HAP-1 (cell line): ENCODE data around the gene RNF138.
"Not testable (repeated sequence)": the region's sequence is repeated elsewhere in the genome, so short reads cannot be mapped to it uniquely, and the experiment has no call there.

Experiments used
- DNase-seq, 2 experiments: peaks; one replicate each; pipeline ENCODE4 v3.0.0-alpha.2; 2016 to 2020; ENCODE audit warnings: low spot score in 2 of 2
- H3K27me3 ChIP-seq: fragments of 250-450 bp; sonication (Bioruptor Pico); 2 replicates; pipeline ENCODE4 v1.5.1; 2020; ENCODE audit warnings: low read depth, mild to moderate bottlenecking, moderate library complexity
- H3K36me3 ChIP-seq: fragments of 250-450 bp; sonication (Bioruptor Pico); replicated peaks from 2 replicates; pipeline ENCODE4 v1.5.1; 2020; ENCODE audit warnings: mild to moderate bottlenecking
- H3K4me1 ChIP-seq: fragments of 250-450 bp; sonication (Bioruptor Pico); 2 replicates; pipeline ENCODE4 v1.5.1; 2020; ENCODE audit warnings: mild to moderate bottlenecking
- H3K4me3 ChIP-seq: fragments of 250-450 bp; sonication (Bioruptor Pico); 2 replicates; pipeline ENCODE4 v1.5.1; 2020; ENCODE audit warnings: mild to moderate bottlenecking, moderate library complexity
- H3K9me3 ChIP-seq: fragments of 250-450 bp; sonication (Bioruptor Pico); 2 replicates; pipeline ENCODE4 v1.5.1; 2020; ENCODE audit warnings: mild to moderate bottlenecking, moderate library complexity
- in situ Hi-C: fragments of 300-500 bp; cut with MboI; formaldehyde crosslinking; loops from 3 replicates; pipeline ENCODE4 v1.14.3; 2020; ENCODE audit warnings: low sequenced_read_pairs, inconsistent platforms, mixed read lengths

The RNF138 gene

DNA sequence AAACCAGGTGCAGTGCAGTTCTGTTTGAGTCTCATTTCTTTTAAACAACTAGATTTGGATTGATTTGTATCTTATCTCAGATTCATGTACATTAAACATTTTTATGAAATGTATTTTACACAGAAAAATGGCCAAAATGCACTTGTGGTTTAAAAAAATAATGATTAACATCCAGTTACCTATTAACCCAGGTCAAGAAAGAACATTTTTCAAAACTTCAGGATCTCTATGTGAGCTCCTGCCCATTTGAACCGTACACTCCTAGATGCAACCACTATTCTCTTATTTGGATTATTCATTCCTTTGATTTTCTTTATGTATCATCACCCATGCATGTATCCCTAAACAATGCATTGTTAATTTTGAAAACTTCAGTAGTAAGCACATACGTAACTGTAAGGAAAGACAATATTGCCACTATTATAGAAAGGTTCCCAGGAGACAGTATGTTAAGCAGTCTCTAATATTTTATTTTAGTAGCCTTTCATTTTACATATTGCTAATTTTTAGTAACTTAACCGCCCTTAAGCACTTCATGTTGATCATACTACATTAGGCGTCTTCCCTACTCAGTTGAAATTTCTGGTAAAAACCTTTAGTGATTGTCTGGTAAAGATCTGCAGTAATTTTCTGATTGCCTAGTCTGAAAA is 22.7 kb downstream of the RNF138 start:
- no peak for DNase-seq

DNA sequence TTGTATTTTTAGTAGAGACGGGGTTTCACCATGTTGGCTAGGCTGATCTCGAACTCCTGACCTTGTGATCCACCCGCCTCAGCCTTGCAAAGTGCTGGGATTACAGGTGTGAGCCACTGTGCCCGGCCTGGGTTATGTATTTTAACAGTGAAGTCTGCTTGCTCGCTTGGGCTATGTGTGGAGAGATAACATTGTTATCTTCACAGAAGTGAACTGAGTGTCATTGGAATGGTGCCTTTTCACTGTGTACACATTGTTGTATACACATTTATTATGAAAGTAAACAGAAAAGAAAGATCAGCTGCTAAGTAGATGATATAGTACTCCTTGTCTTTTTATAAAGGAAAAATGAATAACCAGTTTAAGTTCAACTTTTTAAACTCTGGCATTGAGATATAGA is 30.4 kb downstream of the RNF138 start:
- Histone ChIP-seq H3K9me3 (no peaks in the 10 kb centered on the region), H3K27me3 (no peaks in the 10 kb centered on the region), H3K36me3 (peaks cover 25% of the 10 kb centered on the region), H3K4me1 (no peaks in the 10 kb centered on the region), H3K4me3 (no peak overlapping the region)
- no peak for DNase-seq
- in situ Hi-C loops: no loop called here

More for the DNA sequence above, 22.7 kb downstream of the RNF138 start:
- Histone ChIP-seq H3K9me3 (no peaks in the 10 kb centered on the region), H3K36me3 (peaks cover 34% of the 10 kb centered on the region), H3K27me3 (no peaks in the 10 kb centered on the region), H3K4me1 (no peaks in the 10 kb centered on the region), H3K4me3 (no peak overlapping the region)
- in situ Hi-C loops: no loop called here

DNA sequence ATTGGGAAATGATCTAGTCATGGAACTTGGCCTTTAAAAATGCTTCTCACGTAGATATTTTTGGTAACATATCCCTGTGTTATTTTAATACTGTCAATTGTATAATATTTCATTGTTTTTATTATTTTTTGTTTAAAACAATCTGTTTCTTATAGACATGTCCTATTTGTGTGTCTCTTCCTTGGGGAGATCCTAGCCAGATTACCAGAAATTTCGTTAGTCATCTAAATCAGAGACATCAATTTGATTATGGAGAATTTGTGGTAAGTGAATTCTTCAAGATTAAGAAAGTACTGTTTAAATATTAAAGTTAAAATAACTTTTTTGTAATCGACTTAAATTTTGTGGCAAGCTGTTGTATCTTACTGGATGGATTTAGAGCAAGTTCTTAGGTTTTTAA is 34.9 kb downstream of the RNF138 start:
- no peak for DNase-seq
- peaks cover 29% of the 10 kb centered on the region for H3K36me3 ChIP-seq
- in situ Hi-C loops: no loop called here
- no peaks in the 10 kb centered on the region for H3K4me1 ChIP-seq
- no peaks in the 10 kb centered on the region; the same call in 1 of the 2 replicates for H3K27me3 ChIP-seq
- no peaks in the 10 kb centered on the region for H3K9me3 ChIP-seq
- H3K4me3 ChIP-seq: no peak overlapping the region

DNA sequence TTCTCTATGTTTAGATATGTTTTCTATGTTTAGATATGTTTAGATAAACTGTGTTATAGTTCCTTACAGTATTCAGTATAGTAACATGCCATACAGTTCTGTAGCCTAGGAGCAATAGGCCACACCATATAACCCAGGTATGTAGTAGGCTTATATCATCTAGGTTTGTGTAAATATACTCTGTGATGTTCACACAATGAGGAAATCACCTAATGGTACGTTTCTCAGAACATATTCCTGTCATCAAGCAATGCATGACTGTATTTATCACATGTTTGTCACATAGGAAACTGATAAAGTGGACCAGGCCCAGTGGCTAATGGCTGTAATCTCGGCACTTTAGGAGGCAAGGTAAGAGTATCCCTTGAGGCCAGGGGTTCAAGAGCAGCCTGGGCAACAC is 44.0 kb downstream of the RNF138 start:
- Histone ChIP-seq H3K4me3 (no peak overlapping the region), H3K9me3 (no peaks in the 10 kb centered on the region), H3K27me3 (no peaks in the 10 kb centered on the region; the same call in 1 of the 2 replicates), H3K4me1 (no peaks in the 10 kb centered on the region), H3K36me3 (peaks cover 5% of the 10 kb centered on the region)
- in situ Hi-C loops: no loop called here
- DNase-seq: no peak

DNA sequence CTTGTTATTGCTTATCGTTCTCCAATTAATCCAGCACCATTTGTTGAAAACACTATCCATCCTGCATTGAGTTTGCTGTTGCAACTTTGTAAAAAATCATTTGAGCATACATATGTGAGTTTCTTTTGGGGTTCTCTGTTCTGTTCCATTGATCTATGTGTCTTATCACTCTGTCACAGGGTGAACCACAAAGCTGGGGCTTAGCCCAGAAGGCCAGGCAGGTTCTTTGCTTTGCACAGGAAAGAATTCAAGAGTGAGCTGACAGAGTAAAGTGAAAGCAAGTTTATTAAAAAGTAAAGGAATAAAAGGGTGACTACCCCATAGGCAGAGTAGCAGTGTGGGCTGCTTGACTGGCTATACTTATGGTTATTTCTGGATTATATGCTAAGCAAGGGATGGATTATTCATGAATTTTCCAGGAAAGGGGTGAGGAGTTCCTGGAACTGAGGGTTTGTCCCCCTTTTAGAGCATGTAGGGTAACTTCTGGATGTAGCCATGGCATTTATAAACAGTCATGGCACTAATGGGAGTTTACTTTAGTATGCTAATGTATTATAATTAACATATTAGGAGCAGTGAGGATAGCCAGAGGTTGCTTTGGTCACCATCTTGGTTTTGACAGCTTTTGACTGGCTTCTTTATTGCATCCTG is 46.8 kb downstream of the RNF138 start:
- no peaks in the 10 kb centered on the region for H3K9me3 ChIP-seq
- no peaks in the 10 kb centered on the region for H3K4me1 ChIP-seq
- no peak for DNase-seq
- no peaks in the 10 kb centered on the region for H3K27me3 ChIP-seq
- no peak overlapping the region for H3K4me3 ChIP-seq
- no peaks in the 10 kb centered on the region for H3K36me3 ChIP-seq
- in situ Hi-C loops: no loop called here

DNA sequence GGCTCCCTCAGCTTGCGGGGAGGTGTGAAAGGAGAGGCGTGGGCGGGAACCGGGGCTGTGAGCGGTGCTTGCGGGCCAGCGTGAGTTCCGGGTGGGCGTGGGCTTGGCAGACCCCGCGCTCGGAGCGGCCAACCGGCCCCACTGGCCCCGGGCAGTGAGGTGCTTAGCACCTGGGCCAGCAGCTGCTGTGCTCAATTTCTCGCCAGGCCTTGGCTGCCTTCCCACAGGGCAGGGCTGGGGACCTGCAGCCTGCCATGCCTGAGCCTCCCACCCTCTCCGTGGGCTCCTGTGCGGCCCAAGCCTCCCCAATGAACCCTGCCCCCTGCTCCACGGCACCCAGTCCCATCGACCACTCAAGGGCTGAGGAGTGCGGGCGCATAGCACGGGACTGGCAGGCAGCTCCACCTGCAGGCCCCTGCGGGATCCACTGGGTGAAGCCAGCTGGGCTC is 48.2 kb downstream of the RNF138 start:
- in situ Hi-C loops: no loop called here
- Histone ChIP-seq H3K4me3 (no peak overlapping the region), H3K9me3 (no peaks in the 10 kb centered on the region), H3K27me3 (no peaks in the 10 kb centered on the region), H3K4me1 (no peaks in the 10 kb centered on the region), H3K36me3 (no peaks in the 10 kb centered on the region)
- DNase-seq: no peak

DNA sequence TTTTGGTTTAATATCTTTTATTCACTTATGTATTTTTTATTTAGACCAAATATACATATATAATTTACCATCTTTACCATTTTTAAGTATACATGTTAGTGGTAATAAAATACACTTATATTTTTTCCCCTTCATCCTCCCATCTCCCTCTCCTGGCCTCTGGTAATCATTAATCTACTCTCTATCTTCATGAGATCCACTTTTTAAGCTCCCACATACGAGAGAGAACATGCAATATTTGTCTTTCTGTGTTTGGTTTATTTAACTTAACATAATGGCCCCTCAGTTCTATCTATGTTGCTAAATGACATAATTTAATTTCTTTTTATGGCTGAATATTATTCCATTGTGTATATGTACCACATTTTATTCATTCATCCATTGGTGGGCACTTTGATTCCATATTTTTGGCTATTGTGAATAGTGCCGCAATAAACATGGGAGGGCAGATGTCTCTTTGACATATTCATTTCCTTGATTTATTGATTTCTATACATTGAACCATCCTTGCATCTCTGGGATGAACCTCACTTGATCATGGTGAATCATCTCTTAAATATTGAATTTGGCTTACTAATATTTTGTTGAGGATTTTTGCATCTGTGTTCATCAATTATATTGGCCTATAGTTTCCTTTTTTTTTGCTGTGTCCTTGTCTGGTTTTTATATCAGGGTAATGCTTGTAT is 56.7 kb downstream of the RNF138 start:
- no peaks in the 10 kb centered on the region for H3K36me3 ChIP-seq
- no peak for DNase-seq
- no peaks in the 10 kb centered on the region for H3K9me3 ChIP-seq
- H3K4me1 ChIP-seq: no peaks in the 10 kb centered on the region
- no peak overlapping the region for H3K4me3 ChIP-seq
- in situ Hi-C loops: no loop called here
- peaks cover 3% of the 10 kb centered on the region; the same call in 1 of the 2 replicates for H3K27me3 ChIP-seq

DNA sequence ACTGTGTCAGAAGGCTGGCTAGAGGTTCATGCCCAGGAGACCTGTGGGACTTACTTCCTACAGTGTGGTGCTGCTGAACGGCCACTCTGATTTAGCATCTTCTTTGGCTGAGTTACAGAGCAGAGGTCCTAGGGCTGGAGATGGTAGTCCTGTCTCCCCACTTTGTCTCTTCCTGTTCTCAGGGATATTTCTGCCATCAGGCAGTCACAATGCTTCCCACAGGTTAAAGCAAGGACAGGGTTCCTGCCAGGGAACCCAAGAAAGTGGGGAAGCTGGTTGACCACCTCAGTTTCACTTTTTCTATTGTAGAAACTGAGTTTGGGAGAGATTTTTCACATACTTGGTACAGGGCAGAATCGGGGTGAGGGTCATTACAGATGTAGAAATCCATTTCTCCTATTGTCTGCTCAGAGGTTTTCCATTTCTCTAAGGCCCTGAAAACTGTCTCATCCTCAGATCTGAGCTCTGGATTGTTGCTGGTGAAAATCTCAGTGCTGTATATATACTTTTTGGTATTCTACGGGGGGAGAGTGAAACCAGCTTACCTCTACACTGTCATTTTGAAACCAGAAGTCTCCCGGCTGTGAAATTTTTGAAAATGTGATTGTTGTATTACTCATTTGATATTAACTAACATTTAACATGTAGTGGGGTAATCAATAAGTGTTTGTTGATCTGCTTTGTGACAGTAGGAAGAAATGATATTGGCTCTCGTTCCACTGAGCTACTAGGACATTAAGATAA is 61.2 kb downstream of the RNF138 start:
- in situ Hi-C loops: no loop called here
- Histone ChIP-seq H3K36me3 (no peaks in the 10 kb centered on the region), H3K4me3 (no peak overlapping the region), H3K27me3 (no peaks in the 10 kb centered on the region), H3K9me3 (no peaks in the 10 kb centered on the region), H3K4me1 (no peaks in the 10 kb centered on the region)
- no peak for DNase-seq

DNA sequence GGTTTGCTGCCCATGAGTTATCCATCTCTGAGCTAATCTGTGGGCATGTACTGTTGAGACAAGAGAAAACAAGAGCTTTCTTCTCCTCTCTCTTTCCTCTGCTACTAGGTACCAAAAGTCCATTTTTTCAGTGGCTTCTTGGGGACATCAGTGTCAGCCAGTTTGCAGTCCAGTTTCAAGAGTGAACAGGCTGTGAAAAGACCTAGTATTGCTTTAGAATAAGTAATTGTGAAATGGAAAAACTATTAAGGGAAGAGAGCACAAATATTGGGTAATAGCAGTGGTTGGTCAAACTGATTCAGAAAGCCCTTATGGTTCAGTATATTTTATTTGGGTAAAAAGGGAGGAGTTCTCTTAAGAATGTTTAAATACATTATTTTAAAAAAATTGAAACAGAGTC is 65.2 kb downstream of the RNF138 start:
- DNase-seq: no peak
- in situ Hi-C loops: no loop called here
- no peaks in the 10 kb centered on the region for H3K36me3 ChIP-seq
- H3K27me3 ChIP-seq: no peaks in the 10 kb centered on the region
- no peaks in the 10 kb centered on the region for H3K4me1 ChIP-seq
- no peaks in the 10 kb centered on the region for H3K9me3 ChIP-seq
- no peak overlapping the region for H3K4me3 ChIP-seq

DNA sequence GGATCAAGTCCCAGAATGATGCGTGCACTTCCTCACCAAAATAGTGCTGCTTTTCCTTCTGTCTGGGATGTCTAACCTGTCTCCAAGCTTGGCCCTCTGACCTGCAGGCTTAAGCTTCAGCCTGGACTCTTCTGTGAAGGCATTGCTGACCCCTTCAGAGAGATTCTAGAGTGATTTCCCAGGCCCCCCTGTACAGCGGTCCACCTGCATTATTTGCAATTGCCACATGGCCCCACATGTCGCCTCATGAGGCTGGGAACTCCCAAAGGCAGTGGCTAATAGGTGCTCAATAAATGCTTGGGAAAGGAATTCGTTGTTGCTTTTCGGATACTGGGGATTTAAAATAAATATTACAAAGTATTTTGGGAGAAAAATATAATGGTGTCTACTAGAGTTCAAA is 65.9 kb downstream of the RNF138 start:
- H3K27me3 ChIP-seq: no peaks in the 10 kb centered on the region; the same call in 1 of the 2 replicates
- no peak for DNase-seq
- in situ Hi-C loops: no loop called here

DNA sequence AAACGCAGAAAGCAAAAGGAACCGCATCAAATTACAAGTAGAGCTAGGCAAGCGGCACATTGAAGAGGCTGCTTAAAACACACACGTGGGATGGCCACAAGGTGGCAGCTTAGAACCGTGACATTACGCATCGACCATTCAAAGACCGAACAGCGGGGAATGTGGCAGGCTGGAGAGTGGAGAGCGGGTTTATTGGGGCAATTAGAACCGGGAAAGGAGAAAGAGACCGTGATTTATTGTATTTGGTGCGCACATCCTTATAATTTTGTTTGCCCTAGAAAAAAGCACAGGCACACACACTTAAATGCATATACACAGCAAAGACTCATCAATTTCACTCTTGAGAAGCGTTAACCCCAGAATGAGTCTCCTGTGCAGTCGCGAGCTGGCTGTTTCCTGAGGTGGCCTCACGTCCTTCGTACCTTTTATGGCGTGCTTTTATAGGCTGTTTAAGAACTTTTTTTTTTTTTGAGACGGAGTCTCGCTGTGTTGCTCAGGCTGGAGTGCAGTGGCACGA is 66.5 kb downstream of the RNF138 start:
- H3K9me3 ChIP-seq: no peaks in the 10 kb centered on the region
- no peaks in the 10 kb centered on the region; the same call in 1 of the 2 replicates for H3K27me3 ChIP-seq
- H3K4me3 ChIP-seq: no peak overlapping the region
- no peaks in the 10 kb centered on the region for H3K36me3 ChIP-seq
- in situ Hi-C loops: no loop called here
- no peaks in the 10 kb centered on the region for H3K4me1 ChIP-seq
- peak; percentile 85 for DNase-seq

More for the DNA sequence above, 65.9 kb downstream of the RNF138 start:
- Histone ChIP-seq H3K9me3 (no peaks in the 10 kb centered on the region), H3K36me3 (no peaks in the 10 kb centered on the region), H3K4me1 (no peaks in the 10 kb centered on the region), H3K4me3 (no peak overlapping the region)

DNA sequence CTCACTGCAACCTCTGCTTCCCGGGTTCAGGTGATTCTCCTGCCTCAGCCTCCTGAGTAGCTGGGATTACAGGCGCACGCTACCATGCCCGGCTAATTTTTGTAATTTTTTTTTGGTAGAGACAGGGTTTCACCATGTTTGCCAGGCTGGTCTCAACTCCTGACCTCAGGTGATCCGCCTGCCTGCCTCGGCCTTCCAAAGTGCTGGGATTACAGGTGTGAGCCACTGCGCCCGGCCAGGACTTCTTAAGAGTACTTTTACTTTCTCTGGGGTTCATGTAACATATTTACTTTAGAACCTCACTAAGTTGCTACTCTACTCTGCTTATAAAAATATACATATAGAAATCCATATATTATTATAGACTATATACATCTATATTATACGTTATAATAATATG is 67.0 kb downstream of the RNF138 start:
- H3K27me3 ChIP-seq, DNase-seq, H3K36me3 ChIP-seq, in situ Hi-C loops, H3K9me3 ChIP-seq, H3K4me3 ChIP-seq, H3K4me1 ChIP-seq: not testable (repeated sequence)

DNA sequence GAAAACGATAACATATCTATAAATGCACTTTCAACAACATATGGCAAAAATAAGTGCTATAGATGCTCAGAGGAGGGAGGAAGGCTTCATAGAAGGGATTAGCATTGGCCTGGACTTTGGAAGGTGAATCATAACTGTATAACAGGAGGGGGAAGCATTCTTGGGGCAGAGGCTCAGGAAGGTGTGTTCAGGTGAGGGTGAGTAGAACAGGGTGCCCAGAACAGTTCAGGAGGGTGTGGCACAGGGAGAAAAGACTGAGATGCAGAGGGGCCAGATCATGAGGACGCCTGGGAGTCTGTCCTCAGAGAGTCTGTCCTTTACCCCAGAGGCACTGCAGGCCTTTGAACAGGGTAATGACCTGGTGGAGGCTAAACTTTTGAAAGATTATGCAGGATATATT is 68.9 kb downstream of the RNF138 start:
- H3K4me3 ChIP-seq: no peak overlapping the region
- H3K36me3 ChIP-seq: no peaks in the 10 kb centered on the region
- no peak for DNase-seq
- no peaks in the 10 kb centered on the region for H3K9me3 ChIP-seq
- in situ Hi-C loops: loop anchor here (5.0 kb wide), 1 partner anchor 392 kb away; no protein-coding TSS in a partner anchor
- no peaks in the 10 kb centered on the region; the same call in 1 of the 2 replicates for H3K27me3 ChIP-seq
- no peaks in the 10 kb centered on the region for H3K4me1 ChIP-seq
